Islet precursor cell (in vitro differentiated cells): ENCODE results near the gene ISLR2.
"Not testable (repeated sequence)": the region's sequence is repeated elsewhere in the genome, so short reads cannot be mapped to it uniquely, and the experiment has no call there.

Experiments used
- DNase-seq: peaks from one replicate; pipeline ENCODE4 v3.0.0-alpha.2; 2018

The ISLR2 gene, protein sequence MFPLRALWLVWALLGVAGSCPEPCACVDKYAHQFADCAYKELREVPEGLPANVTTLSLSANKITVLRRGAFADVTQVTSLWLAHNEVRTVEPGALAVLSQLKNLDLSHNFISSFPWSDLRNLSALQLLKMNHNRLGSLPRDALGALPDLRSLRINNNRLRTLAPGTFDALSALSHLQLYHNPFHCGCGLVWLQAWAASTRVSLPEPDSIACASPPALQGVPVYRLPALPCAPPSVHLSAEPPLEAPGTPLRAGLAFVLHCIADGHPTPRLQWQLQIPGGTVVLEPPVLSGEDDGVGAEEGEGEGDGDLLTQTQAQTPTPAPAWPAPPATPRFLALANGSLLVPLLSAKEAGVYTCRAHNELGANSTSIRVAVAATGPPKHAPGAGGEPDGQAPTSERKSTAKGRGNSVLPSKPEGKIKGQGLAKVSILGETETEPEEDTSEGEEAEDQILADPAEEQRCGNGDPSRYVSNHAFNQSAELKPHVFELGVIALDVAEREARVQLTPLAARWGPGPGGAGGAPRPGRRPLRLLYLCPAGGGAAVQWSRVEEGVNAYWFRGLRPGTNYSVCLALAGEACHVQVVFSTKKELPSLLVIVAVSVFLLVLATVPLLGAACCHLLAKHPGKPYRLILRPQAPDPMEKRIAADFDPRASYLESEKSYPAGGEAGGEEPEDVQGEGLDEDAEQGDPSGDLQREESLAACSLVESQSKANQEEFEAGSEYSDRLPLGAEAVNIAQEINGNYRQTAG

GRCh38 chr15:74130155-74130848 is at the start of gene ISLR2:
ISLR2 (plus strand) TSS chr15:74130586; CDS start chr15:74132755, 2,169 bp downstream.
- peak; percentile 50 for DNase-seq

DNA sequence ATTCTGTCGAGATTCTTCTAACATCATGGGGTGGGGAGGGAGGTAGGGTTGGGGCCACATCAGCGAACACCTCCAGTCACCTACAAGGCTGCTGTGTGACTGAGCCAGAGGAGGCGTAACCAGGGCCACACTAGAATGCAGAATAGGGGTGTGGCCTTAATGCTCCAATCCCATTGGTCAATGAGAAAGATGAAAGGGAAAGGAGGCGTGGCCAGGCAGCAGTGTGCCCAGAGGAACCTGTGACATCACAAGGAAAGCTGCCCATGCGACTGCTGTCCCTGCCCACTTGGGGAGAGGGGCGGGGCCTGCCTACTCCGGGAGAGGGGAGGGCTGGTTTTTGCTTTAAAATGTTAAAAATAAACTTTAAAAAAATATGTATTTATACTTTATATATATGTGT is 47.9 kb upstream of the ISLR2 start, which contains the start of gene GOLGA6A:
GOLGA6A (minus strand) TSS at position 101 of the 400 bp plus-strand sequence; CDS start at position 60, 41 bp downstream.
- DNase-seq = not testable (repeated sequence)

- DNase-seq = not testable (repeated sequence)
Observed at GRCh38 chr15:74094567-74094966, 35.8 kb upstream of the ISLR2 start.

DNA sequence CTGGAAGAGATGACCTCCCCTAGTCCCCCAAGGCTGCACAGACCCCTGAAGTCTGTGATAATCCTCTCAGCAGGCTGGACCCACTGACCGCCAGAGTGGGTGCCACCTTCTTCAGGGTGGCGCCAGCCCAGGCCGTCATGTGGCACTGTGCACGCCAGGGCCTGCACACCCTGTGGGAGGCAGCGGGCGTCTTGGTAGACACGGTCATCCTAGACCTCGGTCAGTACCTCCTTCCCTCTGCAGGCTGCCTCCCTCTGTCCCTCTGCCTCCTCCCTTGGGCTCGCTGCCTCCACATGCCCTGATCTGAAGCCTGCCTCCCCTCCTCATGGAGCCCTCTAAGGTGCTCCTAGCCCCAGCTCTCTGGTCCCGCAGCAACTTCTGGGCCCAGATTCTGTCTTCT is 34.8 kb upstream of the ISLR2 start:
- not testable (repeated sequence) for DNase-seq

- DNase-seq = not testable (repeated sequence)
Observed at GRCh38 chr15:74096753-74097474, 33.5 kb upstream of the ISLR2 start.

GRCh38 chr15:74099963-74100733 is 30.2 kb upstream of the ISLR2 start:
- peak; percentile 95 for DNase-seq

DNA sequence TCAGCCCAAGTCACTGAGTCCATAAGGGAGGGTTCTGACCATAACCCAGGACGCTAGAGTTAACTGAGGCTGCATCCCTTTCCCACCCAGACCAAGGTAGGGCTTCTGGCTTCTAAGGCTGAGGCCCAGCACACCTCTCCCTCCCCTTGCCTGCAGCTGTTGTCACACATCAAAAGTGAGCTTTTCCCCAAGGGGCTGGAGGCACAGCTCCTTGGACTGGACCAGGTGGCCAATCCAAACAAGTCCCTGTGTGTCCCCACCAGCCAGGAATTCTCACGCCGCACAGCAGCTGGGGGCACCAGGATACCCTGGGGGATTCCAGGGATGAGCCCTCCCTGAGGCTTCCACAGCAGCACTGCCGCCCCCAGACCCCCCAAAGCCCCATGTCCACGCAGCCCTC is 22.3 kb upstream of the ISLR2 start:
- no peak for DNase-seq

GRCh38 chr15:74108611-74109010 is 21.8 kb upstream of the ISLR2 start:
- not testable (repeated sequence) for DNase-seq

GRCh38 chr15:74109713-74110112 is 20.7 kb upstream of the ISLR2 start:
- no peak for DNase-seq

GRCh38 chr15:74120426-74120825 is 10.0 kb upstream of the ISLR2 start:
- DNase-seq = peak; percentile 24

GRCh38 chr15:74121039-74121438 is 9.3 kb upstream of the ISLR2 start:
- DNase-seq = peak; percentile 41

DNA sequence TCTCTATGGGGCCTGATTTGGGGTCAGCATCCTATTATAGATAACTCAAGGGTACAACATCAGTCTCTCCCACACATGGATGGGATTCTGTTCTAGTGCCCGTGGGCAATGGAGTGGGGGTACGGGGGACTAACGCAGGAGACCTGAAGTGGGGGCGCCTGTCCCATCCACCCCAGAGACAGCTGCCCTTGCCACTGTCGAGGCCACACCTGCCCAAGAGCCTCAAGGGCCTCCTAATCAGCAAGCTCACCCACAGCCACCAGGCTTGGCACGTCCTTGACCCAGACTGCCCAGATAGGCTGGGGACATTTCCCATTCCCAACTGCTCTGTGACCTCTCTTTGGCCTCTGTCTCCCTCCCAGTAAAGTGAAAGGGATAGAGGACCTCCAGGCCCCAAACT is 8.5 kb upstream of the ISLR2 start:
- DNase-seq = no peak

DNA sequence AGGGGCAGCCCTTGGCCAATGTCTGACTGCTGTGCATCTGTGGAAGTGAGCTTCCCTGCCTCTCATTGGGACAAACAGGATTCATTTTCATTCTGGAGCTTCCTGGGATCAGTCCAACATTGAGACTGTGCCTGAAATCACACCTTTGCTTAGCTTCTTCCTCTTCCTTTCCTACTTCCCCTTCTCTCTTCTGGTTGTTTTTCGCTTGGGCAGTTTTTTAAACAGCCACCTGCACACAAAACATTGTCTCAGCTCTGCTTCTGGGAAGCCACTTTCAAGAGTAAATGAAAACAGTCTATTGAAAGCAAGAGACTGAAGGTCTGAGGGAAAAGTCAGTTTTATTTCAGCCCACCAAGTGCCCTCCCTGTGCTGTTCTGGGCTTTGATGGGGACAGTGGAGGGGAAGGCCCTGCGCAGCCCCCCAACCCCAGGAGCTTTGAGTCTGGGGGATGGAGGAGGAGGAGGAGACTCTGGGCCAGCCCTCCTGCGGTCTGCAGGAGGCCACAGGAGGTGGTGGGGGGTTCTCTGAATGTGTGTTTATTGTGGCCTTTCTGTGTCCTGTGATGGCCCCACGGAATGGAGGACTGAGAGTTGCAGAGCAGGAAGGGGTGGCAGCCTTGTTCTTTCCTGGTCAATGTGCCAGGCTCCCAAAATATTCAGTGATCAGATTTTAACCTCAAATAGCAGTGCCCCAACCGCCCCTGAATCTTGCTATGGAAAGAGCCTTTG is 7.8 kb upstream of the ISLR2 start:
- DNase-seq = no peak

GRCh38 chr15:74123131-74123429 is 7.3 kb upstream of the ISLR2 start:
- peak; percentile 66 for DNase-seq

DNA sequence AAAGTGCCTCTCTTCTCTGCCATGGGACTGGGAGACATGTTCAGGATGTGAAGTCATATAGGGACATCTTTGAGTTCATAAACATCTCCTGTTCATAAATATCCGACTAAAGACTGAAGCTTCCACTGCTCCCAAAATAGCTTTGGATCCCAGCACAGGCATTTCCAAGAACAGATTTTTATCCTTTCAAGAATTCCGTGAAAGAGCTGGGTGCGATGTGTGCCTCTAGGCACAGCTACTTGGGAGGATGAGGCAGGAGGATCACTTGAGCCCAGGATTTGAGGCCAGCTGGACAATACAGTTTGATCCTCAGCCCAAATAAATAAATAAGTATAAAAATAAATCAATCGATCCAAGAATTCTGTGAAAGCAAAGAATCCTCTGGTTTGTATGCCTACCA is 6.7 kb upstream of the ISLR2 start:
- no peak for DNase-seq

DNA sequence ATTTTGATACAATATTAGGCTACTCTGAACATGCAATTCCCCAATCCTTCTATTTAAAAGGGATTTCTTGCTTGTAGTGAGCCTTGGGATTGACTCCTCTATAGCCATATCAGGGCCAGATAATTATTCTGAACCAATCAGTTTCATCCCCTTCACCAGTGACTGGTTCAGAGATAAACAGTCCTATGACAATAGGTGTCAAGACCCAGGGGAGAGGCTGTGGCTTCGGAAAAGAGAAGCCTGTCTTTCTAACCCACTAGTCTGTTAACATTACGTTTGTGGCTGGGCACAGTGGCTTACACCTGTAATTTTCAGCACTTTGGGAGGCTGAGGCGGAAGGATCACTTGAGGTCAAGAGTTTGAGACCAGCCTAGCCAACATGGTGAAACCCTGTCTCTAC is 6.2 kb upstream of the ISLR2 start:
- DNase-seq = no peak

GRCh38 chr15:74124759-74125158 is 5.6 kb upstream of the ISLR2 start:
- DNase-seq = no peak

DNA sequence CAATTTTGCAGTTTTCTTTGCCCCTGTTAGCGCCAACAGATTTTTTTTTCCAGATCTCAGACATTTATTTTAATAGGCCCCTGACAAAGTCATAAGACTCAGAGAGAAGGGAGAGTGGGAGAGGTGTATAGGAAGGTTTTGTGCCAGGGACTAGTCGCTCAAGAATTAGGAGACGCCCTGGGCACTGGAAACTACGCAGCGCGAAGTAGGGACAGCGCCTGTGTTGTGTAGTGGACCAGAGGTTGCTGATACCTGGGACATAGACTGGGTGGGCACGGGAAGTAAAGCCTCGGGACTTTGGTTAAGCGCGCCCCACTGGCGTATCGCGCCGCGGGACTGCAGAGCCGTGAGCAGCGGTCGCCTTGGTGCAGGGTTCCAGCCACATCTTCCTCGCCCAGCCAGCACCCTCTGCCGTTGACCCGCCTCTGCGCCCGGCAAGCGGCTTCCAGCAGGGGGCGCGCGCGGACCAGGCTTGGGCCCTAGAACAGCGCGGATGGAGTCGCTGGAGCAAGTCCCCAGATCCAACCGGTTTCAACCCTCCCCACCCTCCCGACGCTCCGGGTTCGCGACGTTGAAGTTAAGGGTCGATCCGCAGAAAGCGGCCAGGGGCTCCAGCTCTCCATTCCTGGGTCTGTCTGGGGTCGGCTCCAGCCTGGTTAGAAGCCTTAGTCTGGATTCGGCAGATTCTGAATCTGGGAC is 3.0 kb upstream of the ISLR2 start:
- DNase-seq = peak; percentile 97

GRCh38 chr15:74127954-74128784 is 2.2 kb upstream of the ISLR2 start:
- DNase-seq = peak; percentile 64
